ENCODE results near the gene PANX2.
"Not testable (repeated sequence)": the region's sequence is repeated elsewhere in the genome, so short reads cannot be mapped to it uniquely, and the experiment has no call there.

PANX2 gene

DNA sequence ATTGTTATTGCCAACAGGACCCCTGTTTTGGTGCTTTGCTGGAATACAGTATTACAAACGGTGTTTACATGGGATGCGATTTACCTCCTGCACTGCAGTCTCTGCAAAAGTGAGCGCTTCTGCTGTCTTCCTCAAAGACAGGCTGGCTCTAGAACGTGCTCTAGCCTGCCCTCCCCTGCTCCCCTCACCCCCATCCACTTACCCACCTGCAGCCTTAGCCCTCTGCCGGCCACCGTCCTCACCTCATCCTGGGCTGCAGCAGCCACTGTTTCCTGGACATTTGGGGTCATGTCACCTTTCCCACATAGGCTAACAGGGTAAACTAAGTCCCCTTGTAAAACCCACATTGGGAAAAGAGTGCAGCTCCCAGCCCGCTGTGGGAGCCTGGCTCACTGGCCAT, 9.6 kb upstream of the PANX2 start:
- TF ChIP-seq CTCF (conservative IDR thresholded peaks at IDR 0.05) (no peak), ZFX (IDR thresholded peaks at IDR 0.05) (no peak)
- H3K27ac ChIP-seq, result no peak overlapping the region

- TF ChIP-seq ZFX (IDR thresholded peaks at IDR 0.05) (no peak), CTCF (conservative IDR thresholded peaks at IDR 0.05) (no peak)
- H3K27ac ChIP-seq, result no peak overlapping the region
These were observed 8.8 kb upstream of the PANX2 start for GRCh38 chr22:50161508-50162390.

- TF ChIP-seq CTCF (conservative IDR thresholded peaks at IDR 0.05), result no peak
- no peak for TF ChIP-seq ZFX (IDR thresholded peaks at IDR 0.05)
- H3K27ac ChIP-seq, result no peak overlapping the region
These were observed 8.1 kb upstream of the PANX2 start for GRCh38 chr22:50162391-50162956.

DNA sequence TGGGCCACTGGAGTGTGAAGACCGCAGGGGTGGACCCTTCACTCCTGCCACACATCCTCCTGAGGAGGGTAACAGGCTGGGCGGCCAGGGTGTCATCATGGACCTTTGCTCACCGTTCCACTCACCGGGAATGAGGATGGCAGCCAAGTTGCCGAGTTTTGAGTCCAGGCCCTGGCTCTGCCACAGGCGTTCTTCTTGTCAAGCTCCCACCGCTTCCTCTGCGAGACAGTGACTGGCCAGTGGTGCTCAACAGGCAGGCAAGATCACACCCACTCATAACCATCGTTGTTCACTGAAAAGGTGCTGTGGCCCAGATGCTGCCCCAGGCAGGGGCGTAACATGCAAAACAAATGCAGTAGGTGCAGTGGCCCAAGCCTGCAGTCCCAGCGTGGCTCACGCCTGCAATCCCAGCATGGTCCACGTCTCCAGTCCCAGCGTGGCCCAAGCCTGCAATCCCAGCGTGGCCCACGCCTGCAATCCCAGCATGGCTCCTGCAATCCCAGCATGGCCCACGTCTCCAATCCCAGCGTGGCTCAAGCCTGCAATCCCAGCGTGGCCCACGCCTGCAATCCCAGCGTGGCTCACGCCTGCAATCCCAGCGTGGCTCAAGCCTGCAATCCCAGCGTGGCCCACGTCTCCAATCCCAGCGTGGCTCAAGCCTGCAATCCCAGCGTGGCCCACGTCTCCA, 5.0 kb upstream of the PANX2 start:
- TF ChIP-seq ZFX (IDR thresholded peaks at IDR 0.05) (no peak), CTCF (conservative IDR thresholded peaks at IDR 0.05) (no peak)
- no peak overlapping the region for H3K27ac ChIP-seq

GRCh38 chr22:50167689-50168489, 2.6 kb upstream of the PANX2 start:
- H3K27ac ChIP-seq, result no peak overlapping the region
- no peak for TF ChIP-seq CTCF (conservative IDR thresholded peaks at IDR 0.05)
- no peak for TF ChIP-seq ZFX (IDR thresholded peaks at IDR 0.05)

DNA sequence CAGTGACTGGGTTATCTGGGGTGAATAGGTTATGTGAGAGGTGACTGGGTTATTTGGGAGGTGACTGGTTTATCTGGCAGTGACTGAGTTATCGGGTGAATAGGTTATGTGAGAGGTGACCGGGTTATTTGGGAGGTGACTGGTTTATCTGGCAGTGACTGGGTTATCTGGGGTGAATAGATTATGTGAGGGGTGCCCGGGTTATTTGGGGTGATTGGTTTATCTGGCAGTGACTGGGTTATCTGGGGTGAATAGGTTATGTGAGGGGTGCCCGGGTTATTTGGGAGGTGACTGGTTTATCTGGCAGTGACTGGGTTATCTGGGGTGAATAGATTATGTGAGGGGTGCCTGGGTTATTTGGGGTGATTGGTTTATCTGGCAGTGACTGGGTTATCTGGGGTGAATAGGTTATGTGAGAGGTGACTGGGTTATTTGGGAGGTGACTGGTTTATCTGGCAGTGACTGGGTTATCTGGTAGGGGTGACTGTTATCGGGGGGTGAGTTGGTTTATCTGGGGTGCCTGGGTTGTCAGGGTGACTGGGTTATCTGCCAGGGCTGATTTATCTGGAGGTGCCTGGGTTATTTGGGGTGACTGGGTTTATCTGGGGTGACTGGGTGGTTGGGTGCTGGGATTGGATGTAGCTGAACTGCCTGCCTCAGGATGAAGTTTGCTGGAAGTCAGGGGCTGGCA, 1.9 kb upstream of the PANX2 start:
- H3K27ac ChIP-seq, result not testable (repeated sequence)

DNA sequence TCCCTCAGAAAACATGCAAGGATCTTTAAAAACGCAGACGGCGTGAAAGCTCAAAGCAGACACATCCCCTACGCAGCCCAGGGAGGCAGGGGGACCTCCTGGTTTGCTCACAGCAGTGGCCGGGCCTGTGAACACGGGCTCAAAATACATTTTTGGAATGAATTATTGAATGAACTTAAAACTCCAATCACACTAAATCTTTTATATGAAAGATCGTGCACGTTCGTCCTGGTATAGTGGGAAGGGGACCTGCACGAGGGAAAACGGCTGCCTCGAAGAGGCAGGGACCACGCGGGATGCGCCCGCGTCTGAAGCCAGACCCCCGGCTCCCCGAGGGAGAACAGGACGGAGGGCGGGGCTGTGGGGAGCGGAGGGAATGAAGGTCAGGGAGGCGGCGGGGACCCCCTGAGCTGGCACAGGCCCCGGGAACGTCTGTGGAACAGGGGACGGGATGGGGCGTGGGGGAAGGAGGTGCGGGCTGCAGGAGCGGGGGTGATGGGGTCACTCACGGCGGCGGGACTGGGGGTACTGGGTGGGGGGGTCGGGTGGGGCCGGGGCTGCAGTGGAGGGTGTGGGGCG, 1.3 kb upstream of the PANX2 start:
- TF ChIP-seq CTCF (conservative IDR thresholded peaks at IDR 0.05) (no peak), ZFX (IDR thresholded peaks at IDR 0.05) (no peak)
- peak overlapping the region; percentile 83 for H3K27ac ChIP-seq

All from C4-2B (cell line).